ENCODE results near the gene CABCOCO1.

DNA sequence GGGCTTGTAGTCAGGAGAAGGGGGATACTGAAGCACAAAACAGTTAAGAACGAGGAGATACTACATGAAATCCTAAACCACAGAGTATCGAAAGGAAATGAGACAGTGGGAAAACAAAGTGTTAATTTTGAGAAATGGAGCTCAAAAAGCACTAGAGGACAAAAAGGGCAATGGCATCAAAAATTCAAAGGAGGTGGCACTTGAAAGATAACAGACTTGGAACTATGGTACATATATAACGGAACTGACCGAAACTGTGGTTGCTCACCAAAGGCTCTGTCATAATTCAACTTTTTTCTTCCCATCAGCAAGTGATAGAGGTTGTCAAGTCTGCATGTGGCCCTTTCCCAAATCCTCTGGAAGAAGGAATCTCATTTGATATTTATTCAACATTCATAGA is 97.0 kb downstream of the CABCOCO1 start:
- TF ChIP-seq, protein P1, sequence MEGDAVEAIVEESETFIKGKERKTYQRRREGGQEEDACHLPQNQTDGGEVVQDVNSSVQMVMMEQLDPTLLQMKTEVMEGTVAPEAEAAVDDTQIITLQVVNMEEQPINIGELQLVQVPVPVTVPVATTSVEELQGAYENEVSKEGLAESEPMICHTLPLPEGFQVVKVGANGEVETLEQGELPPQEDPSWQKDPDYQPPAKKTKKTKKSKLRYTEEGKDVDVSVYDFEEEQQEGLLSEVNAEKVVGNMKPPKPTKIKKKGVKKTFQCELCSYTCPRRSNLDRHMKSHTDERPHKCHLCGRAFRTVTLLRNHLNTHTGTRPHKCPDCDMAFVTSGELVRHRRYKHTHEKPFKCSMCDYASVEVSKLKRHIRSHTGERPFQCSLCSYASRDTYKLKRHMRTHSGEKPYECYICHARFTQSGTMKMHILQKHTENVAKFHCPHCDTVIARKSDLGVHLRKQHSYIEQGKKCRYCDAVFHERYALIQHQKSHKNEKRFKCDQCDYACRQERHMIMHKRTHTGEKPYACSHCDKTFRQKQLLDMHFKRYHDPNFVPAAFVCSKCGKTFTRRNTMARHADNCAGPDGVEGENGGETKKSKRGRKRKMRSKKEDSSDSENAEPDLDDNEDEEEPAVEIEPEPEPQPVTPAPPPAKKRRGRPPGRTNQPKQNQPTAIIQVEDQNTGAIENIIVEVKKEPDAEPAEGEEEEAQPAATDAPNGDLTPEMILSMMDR (IDR thresholded peaks at IDR 0.05), result no peak
- TF ChIP-seq POLR2A (IDR thresholded peaks at IDR 0.05), result no peak

Data from thyroid gland (tissue), 4 donors.